CD14-positive monocyte (primary cell): Measurements from ENCODE around the gene ARMC12. TPM values are rescaled to one million over a fixed set of nuclear protein-coding genes. Genes with fewer than 3 reads are reported as not detected.
"Not testable (repeated sequence)": the region's sequence is repeated elsewhere in the genome, so short reads cannot be mapped to it uniquely, and the experiment has no call there.

ENCODE experiments used
- DNase-seq, 3 donors: peaks; one replicate each; pipeline ENCODE4 v3.0.0-alpha.2; 2011 to 2022
- H2AFZ ChIP-seq: 2 replicates; pipeline ENCODE4 v1.6.0; 2012; ENCODE audit warnings: mild to moderate bottlenecking, low read depth, low read length, inconsistent platforms; ENCODE audit not compliant: insufficient read depth, poor library complexity, severe bottlenecking
- H3K27ac ChIP-seq, 2 donors: 1 replicate in 1 of 2; 2 replicates in 1 of 2; pipeline ENCODE4 v1.5.1; 2012 to 2013; ENCODE audit warnings: low read length in 2 of 2, control low read depth in 1 of 2, inconsistent platforms in 1 of 2, low read depth in 1 of 2, mild to moderate bottlenecking in 1 of 2
- H3K27me3 ChIP-seq, 2 donors: one replicate each; pipeline versions ENCODE4 v1.6.0 to v1.6.1; 2011 to 2013; ENCODE audit warnings: low read length in 2 of 2; ENCODE audit not compliant: control insufficient read depth in 2 of 2, insufficient read depth in 2 of 2
- H3K36me3 ChIP-seq, 2 donors: replicated peaks in 1 of 2; 1 replicate in 1 of 2; 2 replicates in 1 of 2; pipeline versions ENCODE4 v1.5.1 to v1.6.1; 2012 to 2013; ENCODE audit warnings: low read length in 2 of 2, control low read depth in 1 of 2, inconsistent platforms in 1 of 2, mild to moderate bottlenecking in 1 of 2; ENCODE audit not compliant: insufficient read depth in 2 of 2, control insufficient read depth in 1 of 2
- H3K4me1 ChIP-seq, 2 donors: 1 replicate in 1 of 2; 2 replicates in 1 of 2; pipeline versions ENCODE4 v1.5.1 to v1.6.1; 2012 to 2013; ENCODE audit warnings: low read length in 2 of 2, control low read depth in 1 of 2, inconsistent platforms in 1 of 2, mild to moderate bottlenecking in 1 of 2, moderate library complexity in 1 of 2; ENCODE audit not compliant: insufficient read depth in 2 of 2, control insufficient read depth in 1 of 2
- H3K4me2 ChIP-seq: replicated peaks from 2 replicates; pipeline ENCODE3; 2012; ENCODE audit warnings: low read length, moderate library complexity, mild to moderate bottlenecking; ENCODE audit not compliant: poor library complexity, severe bottlenecking; ENCODE audit errors: extremely low read depth
- H3K4me3 ChIP-seq, 3 experiments: fragments of 200-600 bp in 1 of 3; sonication (generic) in 1 of 3; replicated peaks in 1 of 3; 1 replicate in 2 of 3; 2 replicates in 1 of 3; pipeline ENCODE4 v1.5.1; 2011 to 2013; ENCODE audit warnings: low read length in 3 of 3, mild to moderate bottlenecking in 3 of 3, control low read depth in 2 of 3, low read depth in 2 of 3, inconsistent platforms in 1 of 3, moderate library complexity in 1 of 3
- H3K79me2 ChIP-seq: 2 replicates; pipeline ENCODE4 v1.6.0; 2012; ENCODE audit warnings: mild to moderate bottlenecking, control low read depth, inconsistent platforms, low read length, moderate library complexity; ENCODE audit not compliant: insufficient read depth
- H3K9ac ChIP-seq: 2 replicates; pipeline ENCODE4 v1.6.0; 2017; ENCODE audit warnings: low read length, mild to moderate bottlenecking; ENCODE audit not compliant: insufficient read depth, poor library complexity, severe bottlenecking
- H3K9me3 ChIP-seq, 2 donors: replicated peaks in 1 of 2; 1 replicate in 1 of 2; 2 replicates in 1 of 2; pipeline versions ENCODE4 v1.5.1 to v1.6.1; 2012 to 2013; ENCODE audit warnings: low read length in 2 of 2, control low read depth in 1 of 2; ENCODE audit not compliant: control insufficient read depth in 1 of 2, insufficient read depth in 1 of 2
- H4K20me1 ChIP-seq: 2 replicates; pipeline ENCODE4 v1.6.0; 2012; ENCODE audit warnings: mild to moderate bottlenecking, low read length, control low read depth, moderate library complexity; ENCODE audit not compliant: insufficient read depth
- H3K27ac Mint-ChIP-seq, 7 donors: one replicate each; pipeline ENCODE4 v1.8.0; 2020; ENCODE audit warnings: mild to moderate bottlenecking in 7 of 7, mixed read lengths in 7 of 7, moderate library complexity in 6 of 7, inconsistent platforms in 2 of 7
- H3K27me3 Mint-ChIP-seq, 3 donors: one replicate each; pipeline ENCODE4 v1.8.0; 2021 to 2022; ENCODE audit warnings: low read depth in 3 of 3, mild to moderate bottlenecking in 3 of 3, mixed read lengths in 3 of 3, moderate library complexity in 3 of 3, inconsistent platforms in 1 of 3
- H3K36me3 Mint-ChIP-seq, 2 donors: one replicate each; pipeline ENCODE4 v1.8.0; 2020; ENCODE audit warnings: mixed read lengths in 2 of 2, inconsistent platforms in 1 of 2, mild to moderate bottlenecking in 1 of 2
- H3K4me1 Mint-ChIP-seq: one replicate; pipeline ENCODE4 v1.8.0; 2020; ENCODE audit warnings: mild to moderate bottlenecking, mixed read lengths
- H3K4me3 Mint-ChIP-seq, 2 donors: one replicate each; pipeline ENCODE4 v1.8.0; 2020; ENCODE audit warnings: mild to moderate bottlenecking in 2 of 2, mixed read lengths in 2 of 2, moderate library complexity in 1 of 2
- H3K9me3 Mint-ChIP-seq, 7 donors: one replicate each; pipeline ENCODE4 v1.8.0; 2020 to 2022; ENCODE audit warnings: mixed read lengths in 7 of 7, mild to moderate bottlenecking in 6 of 7, moderate library complexity in 6 of 7, inconsistent platforms in 2 of 7
- CTCF ChIP-seq: fragments of 200-600 bp; IDR thresholded peaks from one replicate; pipeline ENCODE4 v1.8.0; 2022; ENCODE audit warnings: antibody characterized with exemption, mild to moderate bottlenecking
- WGBS: methylation state at CpG from one replicate; pipeline ENCODE4 v1.1.5; 2013; ENCODE audit warnings: missing lambda C conversion rate; ENCODE audit not compliant: insufficient coverage; 5-methylcytosine and 5-hydroxymethylcytosine counted together
- intact Hi-C, 2 donors: fragments of 100-400 bp; cut with micrococcal nuclease; formaldehyde crosslinking; loops; one replicate each; pipeline versions ENCODE4 v1.15.0 to v1.15.1; 2023
- polyA plus RNA-seq, 3 donors: library from polyadenylated mRNA; depleted of rRNA in 1 of 3; unstranded in 2 of 3; stranded (reverse) in 1 of 3; fragments of 300-500 nt in 2 of 3; fragments of >200 nt in 1 of 3; fragmentation: Illumina TruSeq in 2 of 3; gene quantifications; 1 replicate in 2 of 3; 2 replicates in 1 of 3; pipeline ENCODE4 v1.2.3, GENCODE V29; 2012 to 2021

ARMC12 gene
- polyA plus RNA-seq, 3 donors, result 2.7 TPM; not detected in 2

GRCh38 chr6:35731736-35732532 is 4.9 kb upstream of the ARMC12 start:
- TF ChIP-seq CTCF, result no peak
- H3K27ac Mint-ChIP-seq, result peak overlapping the region; percentile 86 to 95 (median 93)
- no peaks in the 10 kb centered on the region for H3K36me3 Mint-ChIP-seq
- peak overlapping the region; percentile 87 for H3K9ac ChIP-seq
- no peaks in the 10 kb centered on the region for H3K36me3 ChIP-seq
- no peaks in the 10 kb centered on the region for H3K9me3 Mint-ChIP-seq
- WGBS, result under 1% methylated on average over 47 of the region's 61 CpGs
- peak overlapping the region; percentile 83 to 92 for H3K4me3 Mint-ChIP-seq
- H3K79me2 ChIP-seq, result peaks cover 10% of the 10 kb centered on the region
- no peaks in the 10 kb centered on the region for H4K20me1 ChIP-seq
- peaks cover 0 to 2% (median 0%) of the 10 kb centered on the region in 3 donors for H3K27me3 Mint-ChIP-seq
- peaks cover 53 to 71% of the 10 kb centered on the region in 2 donors for H3K4me1 ChIP-seq
- H3K27me3 ChIP-seq, result no peaks in the 10 kb centered on the region
- H2AFZ ChIP-seq, result peak overlapping the region; percentile 93
- H3K27ac ChIP-seq, result peak overlapping the region; percentile 91 to 92
- intact Hi-C loops, result loop anchor here (5.0 to 10.0 kb wide), 2 partner anchors 40 to 437 kb away; partner anchors contain the start of gene DEF6 (in 1 of the 2)
- H3K4me3 ChIP-seq, result peak overlapping the region; percentile 76 to 95 (median 76)
- H3K4me2 ChIP-seq, result peak overlapping the region; percentile 97
- no peaks in the 10 kb centered on the region for H3K9me3 ChIP-seq
- H3K4me1 Mint-ChIP-seq, result peaks cover 58% of the 10 kb centered on the region
- peak; percentile 55 to 59 (median 57) for DNase-seq

GRCh38 chr6:35733633-35734032 is 3.2 kb upstream of the ARMC12 start:
- Mint-ChIP-seq H3K4me3 (no peak overlapping the region), H3K4me1 (peaks cover 48% of the 10 kb centered on the region), H3K27me3 (no peaks in the 10 kb centered on the region), H3K36me3 (no peaks in the 10 kb centered on the region), H3K27ac (no peak overlapping the region), H3K9me3 (peaks cover 0 to 2% (median 0%) of the 10 kb centered on the region in 7 donors)
- no peak for DNase-seq
- intact Hi-C loops, result loop anchor here (5.0 to 10.0 kb wide), 2 partner anchors 41 to 439 kb away; partner anchors contain the start of gene DEF6 (in 1 of the 2)
- TF ChIP-seq CTCF, result no peak
- H3K4me1 ChIP-seq, result peaks cover 41 to 65% of the 10 kb centered on the region in 2 donors
- no peak overlapping the region for H3K27ac ChIP-seq
- no peaks in the 10 kb centered on the region for H3K27me3 ChIP-seq
- WGBS, result 88% methylated on average over 6 of the region's 8 CpGs
- H3K4me2 ChIP-seq, result no peak overlapping the region
- H2AFZ ChIP-seq, result no peak overlapping the region
- no peaks in the 10 kb centered on the region for H3K9me3 ChIP-seq
- no peak overlapping the region for H3K4me3 ChIP-seq
- no peaks in the 10 kb centered on the region for H3K36me3 ChIP-seq
- no peak overlapping the region for H3K9ac ChIP-seq
- peaks cover 2% of the 10 kb centered on the region for H3K79me2 ChIP-seq
- no peaks in the 10 kb centered on the region for H4K20me1 ChIP-seq

GRCh38 chr6:35734319-35734718 is 2.5 kb upstream of the ARMC12 start:
- H3K4me1 ChIP-seq, result peaks cover 34 to 58% of the 10 kb centered on the region in 2 donors
- not testable (repeated sequence) for DNase-seq, H3K9ac ChIP-seq, H3K27me3 Mint-ChIP-seq, H4K20me1 ChIP-seq, H3K27me3 ChIP-seq, H3K9me3 Mint-ChIP-seq, H3K79me2 ChIP-seq, H3K4me3 Mint-ChIP-seq, H3K27ac Mint-ChIP-seq, H3K4me2 ChIP-seq, H3K9me3 ChIP-seq, H2AFZ ChIP-seq, H3K36me3 Mint-ChIP-seq, H3K36me3 ChIP-seq, H3K27ac ChIP-seq, H3K4me3 ChIP-seq
- intact Hi-C loops, result loop anchor here (5.0 to 10.0 kb wide), 2 partner anchors 42 to 440 kb away; partner anchors contain the start of gene DEF6 (in 1 of the 2)
- peaks cover 41% of the 10 kb centered on the region for H3K4me1 Mint-ChIP-seq
- 94% methylated on average over 7 of the region's 12 CpGs for WGBS
